Vagina (tissue), 2 donors: ENCODE data around the gene ADAMTS2. TPM values are rescaled to one million over a fixed set of nuclear protein-coding genes. Genes with fewer than 3 reads are reported as not detected.

Experiments
- DNase-seq, 2 donors: peaks; one replicate each; pipeline ENCODE4 v3.0.0-alpha.2; 2017; ENCODE audit errors: extremely low spot score in 2 of 2
- H3K27ac ChIP-seq: fragments of 200-600 bp; sonication (generic); one replicate; pipeline ENCODE4 v1.5.1; 2019
- H3K27me3 ChIP-seq: fragments of 200-600 bp; sonication (generic); one replicate; pipeline ENCODE4 v1.5.1; 2019
- H3K36me3 ChIP-seq, 2 donors: fragments of 200-600 bp; sonication (generic); one replicate each; pipeline ENCODE4 v1.5.1; 2017 to 2019
- H3K4me1 ChIP-seq: fragments of 200-600 bp; sonication (generic); one replicate; pipeline ENCODE4 v1.5.1; 2019
- H3K4me3 ChIP-seq, 2 donors: fragments of 200-600 bp; sonication (generic); 1 replicate in 1 of 2; 2 replicates in 1 of 2; pipeline ENCODE4 v1.5.1; 2016 to 2019
- H3K9me3 ChIP-seq: fragments of 200-600 bp; sonication (generic); one replicate; pipeline ENCODE4 v1.5.1; 2019
- CTCF ChIP-seq, 3 experiments: fragments of 450-650 bp in 2 of 3; fragments of 200-600 bp in 1 of 3; sonication (generic) in 1 of 3; IDR thresholded peaks; one replicate each; pipeline ENCODE4 v1.5.1; 2017 to 2019; ENCODE audit warnings: antibody characterized with exemption in 3 of 3, mild to moderate bottlenecking in 2 of 3, moderate library complexity in 2 of 3
- POLR2A ChIP-seq, 2 donors: fragments of 450-650 bp; IDR thresholded peaks; one replicate each; pipeline ENCODE4 v1.6.1; 2017; ENCODE audit warnings: antibody characterized with exemption in 2 of 2, mild to moderate bottlenecking in 2 of 2, moderate library complexity in 2 of 2
- POLR2AphosphoS5 ChIP-seq, 2 donors: sonication (generic); formaldehyde crosslinking; IDR thresholded peaks; one replicate each; pipeline ENCODE4 v1.9.0; 2017; ENCODE audit warnings: antibody characterized with exemption in 2 of 2, mild to moderate bottlenecking in 2 of 2, low read depth in 1 of 2; ENCODE audit not compliant: insufficient read depth in 1 of 2
- intact Hi-C: fragments of 100-400 bp; cut with DNase I; formaldehyde crosslinking; loops from one replicate; pipeline ENCODE4 v1.15.1; 2023
- total RNA-seq: library from RNA; depleted of rRNA; stranded (reverse); fragments of >200 nt; gene quantifications from one replicate; pipeline ENCODE4 v1.2.3, GENCODE V29; 2016

ADAMTS2 gene
- total RNA-seq = 17.4 TPM

GRCh38 chr5:179345433-179346321 is at the start of gene ADAMTS2:
Gene ADAMTS2, minus strand, starts transcription at chr5:179345461. Its CDS starts 133 bp downstream, at chr5:179345328.
- Histone ChIP-seq H3K4me1 (peaks cover 25% of the 10 kb centered on the region), H3K27me3 (no peaks in the 10 kb centered on the region), H3K36me3 (no peaks in the 10 kb centered on the region), H3K27ac (peak within 1 kb of the TSS; percentile 80), H3K9me3 (no peaks in the 10 kb centered on the region), H3K4me3 (peak within 1 kb of the TSS; percentile 55 to 69)
- no peak for DNase-seq
- TF ChIP-seq POLR2AphosphoS5 (IDR thresholded peaks at IDR 0.05; ENCODE audit: insufficient read depth in 1 of 2, low read depth in 1 of 2) (no peak), CTCF (IDR thresholded peaks at IDR 0.05) (no peak), POLR2A (IDR thresholded peaks at IDR 0.05) (no peak)
- intact Hi-C loops = no loop called here

- Histone ChIP-seq H3K36me3 (no peaks in the 10 kb centered on the region), H3K27ac (no peak overlapping the region), H3K4me3 (no peak overlapping the region), H3K9me3 (no peaks in the 10 kb centered on the region), H3K4me1 (no peaks in the 10 kb centered on the region), H3K27me3 (no peaks in the 10 kb centered on the region)
- DNase-seq = peak in 1 of 2 donors; percentile 13
- intact Hi-C loops = no loop called here
- TF ChIP-seq POLR2AphosphoS5 (IDR thresholded peaks at IDR 0.05; ENCODE audit: insufficient read depth in 1 of 2, low read depth in 1 of 2) (no peak), CTCF (IDR thresholded peaks at IDR 0.05) (no peak), POLR2A (IDR thresholded peaks at IDR 0.05) (no peak)
Observed at GRCh38 chr5:179393078-179393477, 47.8 kb upstream of the ADAMTS2 start.

GRCh38 chr5:179387151-179388110 is 42.2 kb upstream of the ADAMTS2 start:
- Histone ChIP-seq H3K27me3 (no peaks in the 10 kb centered on the region), H3K9me3 (no peaks in the 10 kb centered on the region), H3K27ac (no peak overlapping the region), H3K4me1 (no peaks in the 10 kb centered on the region), H3K36me3 (no peaks in the 10 kb centered on the region), H3K4me3 (no peak overlapping the region)
- peak; percentile 58 to 64 for DNase-seq
- no peak for TF ChIP-seq POLR2A (IDR thresholded peaks at IDR 0.05)
- no peak for TF ChIP-seq POLR2AphosphoS5 (IDR thresholded peaks at IDR 0.05; ENCODE audit: insufficient read depth in 1 of 2, low read depth in 1 of 2)
- TF ChIP-seq CTCF (IDR thresholded peaks at IDR 0.05) = no peak
- intact Hi-C loops = no loop called here

- intact Hi-C loops = no loop called here
- Histone ChIP-seq H3K9me3 (no peaks in the 10 kb centered on the region), H3K4me3 (no peak overlapping the region), H3K36me3 (no peaks in the 10 kb centered on the region), H3K4me1 (no peaks in the 10 kb centered on the region), H3K27me3 (no peaks in the 10 kb centered on the region), H3K27ac (no peak overlapping the region)
- no peak for DNase-seq
- TF ChIP-seq POLR2A (IDR thresholded peaks at IDR 0.05) = no peak
- no peak for TF ChIP-seq POLR2AphosphoS5 (IDR thresholded peaks at IDR 0.05; ENCODE audit: insufficient read depth in 1 of 2, low read depth in 1 of 2)
- no peak for TF ChIP-seq CTCF (IDR thresholded peaks at IDR 0.05)
Observed at GRCh38 chr5:179385914-179386313, 40.7 kb upstream of the ADAMTS2 start.
